Renal cortex interstitium (tissue), 15 donors: ENCODE data around the gene ADAM21. TPM values are rescaled to one million over a fixed set of nuclear protein-coding genes. Genes with fewer than 3 reads are reported as not detected.
"Not testable (repeated sequence)": the region's sequence is repeated elsewhere in the genome, so short reads cannot be mapped to it uniquely, and the experiment has no call there.

ENCODE experiments used
- DNase-seq, 11 donors: peaks; one replicate each; pipeline ENCODE4 v3.0.0-alpha.2; 2013; ENCODE audit warnings: low read depth in 9 of 11, low spot score in 4 of 11; ENCODE audit errors: extremely low read depth in 1 of 11
- long read RNA-seq, 16 experiments: transcript quantifications; one replicate each; lab custom pipeline, GENCODE V29; 2026
- polyA plus RNA-seq, 3 donors: library from polyadenylated mRNA; unstranded; fragments of 120-200 nt; gene quantifications; one replicate each; pipeline ENCODE4 v1.2.1, GENCODE V29; 2013; ENCODE audit not compliant: insufficient read length in 3 of 3

The ADAM21 gene
- polyA plus RNA-seq, result under 1 TPM; 0.34 to 0.65 (median 0.45) TPM
- long read RNA-seq, donor 1, result 0 reads
- long read RNA-seq, donor 2, result 0 reads
- long read RNA-seq, donor 3, result 0 reads
- long read RNA-seq, donor 4, result 0 reads
- long read RNA-seq, donor 5, result 0 reads
- long read RNA-seq, donor 6, result 0 reads
- long read RNA-seq, donor 7, result 0 reads
- long read RNA-seq, donor 8, result 0 reads
- long read RNA-seq, donor 9, result 0 reads
- long read RNA-seq, donor 10, result 0 reads
- long read RNA-seq, donor 11, result 0 reads
- long read RNA-seq, donor 12, result 0 reads
- long read RNA-seq, donor 13, result 0 reads
- long read RNA-seq, donor 14, result 0 reads
- long read RNA-seq, donor 15, result 0 reads
- long read RNA-seq, donor 16, result 0 reads

- no peak for DNase-seq
Measured at GRCh38 chr14:70451874-70452273, at the start of gene ADAM21. Gene ADAM21, plus strand, starts transcription at chr14:70452174. Its CDS starts 5,326 bp downstream, at chr14:70457500.

GRCh38 chr14:70403335-70403734 is 48.6 kb upstream of the ADAM21 start:
- not testable (repeated sequence) for DNase-seq

- DNase-seq, result not testable (repeated sequence)
Measured at GRCh38 chr14:70406216-70406615, 45.8 kb upstream of the ADAM21 start.

DNA sequence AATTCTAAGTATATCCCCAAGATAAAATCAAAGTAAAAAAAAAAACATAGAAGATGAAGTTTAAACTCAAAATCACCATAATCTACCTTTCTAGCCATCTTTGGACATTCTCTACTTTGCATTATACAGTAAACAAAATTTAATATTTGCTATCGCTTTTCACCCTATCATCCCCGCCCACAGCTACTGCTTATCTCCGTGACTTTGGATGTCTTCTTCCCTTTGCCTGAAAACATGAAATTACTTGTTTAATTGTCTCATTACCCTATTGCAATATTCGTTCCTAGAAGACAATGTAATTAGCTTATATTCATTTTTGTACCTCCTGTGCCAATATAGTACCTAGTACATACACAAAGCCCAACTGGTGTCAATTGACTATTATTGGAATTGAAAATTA is 44.4 kb upstream of the ADAM21 start:
- no peak for DNase-seq

- DNase-seq, result no peak
Measured at GRCh38 chr14:70415788-70416187, 36.2 kb upstream of the ADAM21 start.

DNA sequence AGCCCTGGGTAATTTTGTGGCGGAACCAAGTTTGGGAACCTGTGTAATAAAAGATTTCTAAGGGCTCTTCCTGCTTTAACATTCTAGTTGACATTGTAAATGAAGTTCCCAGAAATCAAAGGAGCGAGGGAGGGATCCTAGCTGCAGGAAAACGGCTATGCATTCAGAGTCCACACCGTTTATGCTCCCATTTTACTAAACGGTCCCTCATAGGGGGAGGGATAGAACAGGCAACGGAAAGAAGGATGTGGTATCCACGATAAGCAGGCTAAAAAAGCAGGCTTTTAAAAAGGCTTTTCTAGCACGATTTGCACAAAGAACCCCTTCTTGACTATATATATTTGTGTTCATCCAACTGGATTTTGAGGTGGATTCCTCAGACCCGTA is 35.6 kb upstream of the ADAM21 start:
- peak in 7 of 11 donors; percentile 7 to 17 (median 11) for DNase-seq

DNA sequence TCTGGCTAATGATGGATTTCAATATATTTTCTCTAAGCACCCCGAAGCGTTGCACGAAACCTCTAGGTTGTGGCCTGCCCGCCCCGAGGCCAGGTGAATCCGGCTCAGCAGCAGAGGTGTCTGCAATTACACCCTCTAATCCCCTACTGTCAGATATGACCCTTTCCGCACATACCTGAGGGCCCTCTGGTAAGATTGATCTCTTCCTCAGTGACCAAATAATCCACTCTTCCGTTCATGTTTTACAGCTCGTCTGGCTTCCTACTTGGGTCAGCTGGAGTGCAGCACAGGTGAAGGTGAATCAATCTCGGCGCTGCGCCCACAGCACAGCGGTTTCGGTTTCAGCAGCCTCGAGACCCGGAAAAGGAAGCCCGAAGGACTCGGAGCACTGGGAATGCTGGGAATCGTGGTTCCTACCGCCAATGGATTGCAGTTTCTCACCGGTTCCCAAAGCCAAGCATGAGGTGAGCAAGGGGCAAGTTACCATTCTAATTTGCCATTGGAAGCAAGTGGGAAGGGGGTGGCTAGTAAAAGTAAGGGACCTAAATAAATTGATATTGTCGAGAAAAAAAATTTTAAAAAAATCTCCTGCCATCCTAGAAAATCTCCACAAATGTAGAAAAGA is 35.1 kb upstream of the ADAM21 start, which contains the start of gene SYNJ2BP:
TSS of gene SYNJ2BP (minus strand) at position 366 of the 625 bp plus-strand sequence. CDS start at position 239, 127 bp downstream.
- DNase-seq, result peak; percentile 37 to 73 (median 52)

GRCh38 chr14:70419270-70419931 is 32.6 kb upstream of the ADAM21 start:
- DNase-seq, result not testable (repeated sequence)

DNA sequence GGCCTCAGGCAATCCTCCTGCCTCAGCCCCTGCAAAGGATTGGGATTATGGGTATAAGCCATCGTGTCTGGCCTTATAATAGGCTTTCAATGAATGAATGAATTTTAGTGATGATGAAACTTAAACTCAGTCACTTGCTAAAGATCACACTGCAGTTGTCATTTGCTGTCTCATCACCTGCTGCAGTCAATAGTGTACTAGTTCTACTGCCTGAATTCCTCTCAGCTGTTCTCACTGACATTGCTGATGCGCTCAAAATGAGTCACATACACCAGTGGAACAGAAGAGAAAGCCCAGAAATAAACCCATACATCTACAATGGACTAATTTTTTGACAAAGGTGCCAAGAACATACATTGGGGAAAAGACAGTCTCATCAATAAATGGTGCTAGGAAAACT is 29.4 kb upstream of the ADAM21 start:
- no peak for DNase-seq

DNA sequence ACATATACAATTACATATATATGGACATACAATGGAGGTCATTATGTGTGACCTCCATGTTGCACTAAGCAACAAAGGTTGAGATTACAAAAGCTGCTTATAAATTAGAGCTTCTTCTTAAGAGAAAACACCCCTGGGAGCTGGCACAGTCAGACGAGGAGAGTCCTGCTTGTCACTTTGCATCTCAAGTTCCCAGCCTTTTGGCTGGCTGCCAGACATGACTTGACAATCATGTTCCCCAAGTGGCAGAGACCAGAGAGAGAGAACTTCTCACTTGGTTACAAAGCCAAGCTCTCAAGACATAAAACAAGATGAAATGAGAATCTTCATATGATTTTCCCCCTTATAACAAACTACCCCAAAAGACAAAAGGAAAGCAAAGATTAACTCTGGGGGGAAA is 26.6 kb upstream of the ADAM21 start:
- no peak for DNase-seq

- DNase-seq, result not testable (repeated sequence)
Measured at GRCh38 chr14:70426555-70426954, 25.4 kb upstream of the ADAM21 start.

GRCh38 chr14:70436867-70437266 is 15.1 kb upstream of the ADAM21 start:
- no peak for DNase-seq

DNA sequence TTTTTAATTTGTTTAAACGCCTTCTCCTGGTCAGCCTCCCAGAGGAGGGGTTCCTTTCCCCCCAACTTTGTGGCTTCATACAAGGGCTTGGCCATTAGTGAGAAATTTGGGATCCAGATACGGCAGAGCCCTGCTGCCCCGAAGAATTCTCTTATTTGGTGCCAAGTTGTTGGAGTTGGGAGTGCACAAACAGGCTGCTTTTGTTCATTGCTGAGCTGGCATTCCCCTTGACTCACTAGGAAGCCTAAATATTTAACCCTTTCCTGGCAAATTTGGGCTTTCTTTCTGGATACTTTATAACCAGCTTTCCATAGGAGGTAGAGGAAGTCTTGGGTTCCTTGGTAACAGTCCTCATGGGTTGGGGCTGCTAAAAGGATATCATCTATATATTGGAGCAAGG is 10.3 kb upstream of the ADAM21 start:
- DNase-seq, result no peak

DNA sequence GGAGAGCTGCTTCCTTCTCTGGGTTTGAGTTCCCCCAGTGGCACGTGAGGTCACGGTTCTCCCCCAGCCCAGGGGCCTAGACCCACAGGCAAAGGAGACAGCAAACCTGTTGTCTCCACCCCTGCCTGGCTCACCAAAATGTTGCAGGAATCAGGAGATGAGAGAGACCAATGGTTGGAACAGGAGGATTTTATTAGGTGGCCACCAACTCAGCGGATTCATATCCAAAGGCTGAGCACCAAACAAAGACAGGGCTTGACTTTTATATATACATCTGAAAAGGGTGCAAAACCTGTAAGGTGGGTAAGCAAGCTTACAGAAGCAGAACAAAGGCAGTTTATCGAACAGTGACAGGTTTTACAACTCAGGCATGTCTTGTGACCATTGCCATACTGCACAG is 9.2 kb upstream of the ADAM21 start:
- DNase-seq, result no peak

- DNase-seq, result peak in 1 of 11 donors; percentile 1
Measured at GRCh38 chr14:70448633-70449340, 3.2 kb upstream of the ADAM21 start.

- DNase-seq, result no peak
Measured at GRCh38 chr14:70454731-70455130, 2.8 kb downstream of the ADAM21 start.

GRCh38 chr14:70468731-70469130 is 16.8 kb downstream of the ADAM21 start:
- no peak for DNase-seq

DNA sequence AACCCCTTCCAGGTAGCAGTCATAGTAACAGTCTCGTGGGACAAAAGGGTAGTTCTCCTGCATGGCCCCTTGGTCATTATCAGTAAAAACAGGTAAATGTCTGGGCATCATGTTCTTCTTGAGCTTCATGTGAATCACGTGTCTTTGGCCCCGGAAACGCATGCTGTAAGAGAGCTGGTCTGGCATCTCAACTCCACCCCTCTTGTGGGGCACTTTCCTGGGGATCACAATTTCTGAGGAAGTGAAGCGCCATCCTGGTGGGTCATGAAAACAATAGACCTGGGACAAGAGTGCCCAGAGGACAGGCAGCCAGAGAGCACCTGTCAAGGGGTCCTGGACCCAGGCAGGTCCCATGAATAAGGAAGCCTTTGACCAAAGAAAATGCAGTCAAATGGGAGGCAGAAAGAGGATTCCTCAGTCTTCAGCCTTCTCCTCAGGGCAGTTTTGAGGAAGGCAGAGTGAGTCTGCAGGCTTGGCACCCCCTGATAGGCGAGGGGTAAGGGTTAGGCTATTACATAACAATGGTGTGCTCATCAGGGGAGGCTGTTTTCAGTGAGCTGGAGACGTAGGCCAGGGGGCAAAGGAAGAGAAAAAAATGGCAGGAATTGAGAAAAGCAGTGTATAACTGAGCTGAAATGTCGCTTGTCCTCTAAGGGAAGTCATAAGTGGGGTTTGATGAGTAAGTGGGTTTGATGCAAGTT is 19.0 kb downstream of the ADAM21 start:
- not testable (repeated sequence) for DNase-seq
